Activated B cell treated with CpG ODN at 0.5 μM for 24 hours (primary cell): ENCODE results near the gene LRRC27. TPM values are rescaled to one million over a fixed set of nuclear protein-coding genes. Genes with fewer than 3 reads are reported as not detected.

Source experiments
- ATAC-seq: fragments of 200-7000 bp; cut with Tn5 transposase; one replicate; pipeline ENCODE4 v1.10.0; 2021; ENCODE audit warnings: low read depth, mild to moderate bottlenecking, moderate library complexity
- CTCF ChIA-PET: fragments of 350-600 bp; sonication (Branson Sonifier 250); formaldehyde crosslinking; loops from one replicate; lab custom pipeline; 2021; ENCODE audit warnings: antibody characterized with exemption; lab: Charles Lee
- POLR2A ChIA-PET: fragments of 350-600 bp; sonication (Branson Sonifier 250); formaldehyde crosslinking; loops from one replicate; lab custom pipeline; 2021; ENCODE audit warnings: antibody characterized with exemption; lab: Charles Lee
- DNase-seq: peaks from one replicate; pipeline ENCODE4 v3.0.0; 2022
- H3K27ac Mint-ChIP-seq: one replicate; pipeline ENCODE4 v1.8.0; 2020; ENCODE audit warnings: mixed read lengths
- H3K27me3 Mint-ChIP-seq: one replicate; pipeline ENCODE4 v1.8.0; 2021; ENCODE audit warnings: mixed read lengths
- H3K36me3 Mint-ChIP-seq: one replicate; pipeline ENCODE4 v1.8.0; 2021; ENCODE audit warnings: low read depth, mixed read lengths
- H3K4me1 Mint-ChIP-seq: one replicate; pipeline ENCODE4 v1.8.0; 2021; ENCODE audit warnings: mixed read lengths
- H3K4me3 Mint-ChIP-seq: one replicate; pipeline ENCODE4 v1.8.0; 2020; ENCODE audit warnings: mild to moderate bottlenecking, mixed read lengths
- H3K9me3 Mint-ChIP-seq: one replicate; pipeline ENCODE4 v1.8.0; 2020; ENCODE audit warnings: mixed read lengths
- intact Hi-C: fragments of 100-400 bp; cut with micrococcal nuclease; formaldehyde crosslinking; loops from one replicate; pipeline ENCODE4 v1.15.1; 2024
- total RNA-seq: library from RNA; stranded (reverse); gene quantifications from 2 replicates; pipeline ENCODE4 v1.2.3, GENCODE V29; 2022
- TF ChIP-seq, protein P1 (sequence below): fragments of 200-600 bp; IDR thresholded peaks from one replicate; pipeline ENCODE4 v1.8.0; 2022; ENCODE audit warnings: antibody characterized with exemption, mild to moderate bottlenecking

LRRC27 gene
- total RNA-seq, 1 donor from 2014 or later = 15.2 TPM

DNA sequence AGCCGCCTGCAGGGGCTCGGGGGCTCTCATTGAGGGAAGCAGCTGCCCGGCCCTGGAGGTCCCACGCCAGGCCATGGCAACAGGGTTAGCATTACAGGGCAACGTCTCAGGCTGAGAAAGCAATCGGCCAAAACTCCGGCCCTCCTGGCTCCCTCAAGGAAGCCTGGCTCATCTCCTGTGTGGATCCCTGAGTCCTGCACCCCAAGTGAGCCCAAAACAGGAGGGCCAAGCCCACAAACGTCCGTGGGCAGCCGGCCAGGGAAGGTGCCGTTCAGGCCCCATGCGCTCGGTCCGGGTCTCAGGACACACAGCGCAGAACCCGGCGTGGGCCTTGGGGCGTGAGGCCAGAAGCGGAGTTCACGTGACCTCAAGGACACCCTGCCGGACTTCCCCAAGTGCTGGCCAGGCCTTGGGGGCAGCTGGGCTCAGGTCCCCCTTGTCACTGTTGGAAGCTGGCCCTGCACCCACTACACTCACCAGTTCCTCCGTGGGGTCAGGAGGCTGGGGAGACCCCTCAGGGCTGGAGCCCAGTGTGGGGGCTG is 57.0 kb downstream of the LRRC27 start:
- ChIA-PET POLR2A (interaction anchor here (0.6 kb wide), 1 partner anchor 17 kb away, joined by 3 read pairs; no protein-coding TSS in a partner anchor), CTCF (interaction anchor here (0.9 kb wide), 1 partner anchor 54 kb away, joined by 3 read pairs; no protein-coding TSS in a partner anchor)
- no peak for DNase-seq
- no peaks in the 10 kb centered on the region for H3K36me3 Mint-ChIP-seq
- no peak for ATAC-seq
- H3K27me3 Mint-ChIP-seq = no peaks in the 10 kb centered on the region
- H3K27ac Mint-ChIP-seq = no peak overlapping the region
- no peak overlapping the region for H3K4me3 Mint-ChIP-seq
- peaks cover 15% of the 10 kb centered on the region for H3K4me1 Mint-ChIP-seq
- intact Hi-C loops = loop anchor here (1.0 to 5.0 kb wide), 4 partner anchors 33 to 248 kb away; no protein-coding TSS in a partner anchor
- TF ChIP-seq, protein P1, sequence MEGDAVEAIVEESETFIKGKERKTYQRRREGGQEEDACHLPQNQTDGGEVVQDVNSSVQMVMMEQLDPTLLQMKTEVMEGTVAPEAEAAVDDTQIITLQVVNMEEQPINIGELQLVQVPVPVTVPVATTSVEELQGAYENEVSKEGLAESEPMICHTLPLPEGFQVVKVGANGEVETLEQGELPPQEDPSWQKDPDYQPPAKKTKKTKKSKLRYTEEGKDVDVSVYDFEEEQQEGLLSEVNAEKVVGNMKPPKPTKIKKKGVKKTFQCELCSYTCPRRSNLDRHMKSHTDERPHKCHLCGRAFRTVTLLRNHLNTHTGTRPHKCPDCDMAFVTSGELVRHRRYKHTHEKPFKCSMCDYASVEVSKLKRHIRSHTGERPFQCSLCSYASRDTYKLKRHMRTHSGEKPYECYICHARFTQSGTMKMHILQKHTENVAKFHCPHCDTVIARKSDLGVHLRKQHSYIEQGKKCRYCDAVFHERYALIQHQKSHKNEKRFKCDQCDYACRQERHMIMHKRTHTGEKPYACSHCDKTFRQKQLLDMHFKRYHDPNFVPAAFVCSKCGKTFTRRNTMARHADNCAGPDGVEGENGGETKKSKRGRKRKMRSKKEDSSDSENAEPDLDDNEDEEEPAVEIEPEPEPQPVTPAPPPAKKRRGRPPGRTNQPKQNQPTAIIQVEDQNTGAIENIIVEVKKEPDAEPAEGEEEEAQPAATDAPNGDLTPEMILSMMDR = no peak
- H3K9me3 Mint-ChIP-seq = peaks cover 3% of the 10 kb centered on the region

DNA sequence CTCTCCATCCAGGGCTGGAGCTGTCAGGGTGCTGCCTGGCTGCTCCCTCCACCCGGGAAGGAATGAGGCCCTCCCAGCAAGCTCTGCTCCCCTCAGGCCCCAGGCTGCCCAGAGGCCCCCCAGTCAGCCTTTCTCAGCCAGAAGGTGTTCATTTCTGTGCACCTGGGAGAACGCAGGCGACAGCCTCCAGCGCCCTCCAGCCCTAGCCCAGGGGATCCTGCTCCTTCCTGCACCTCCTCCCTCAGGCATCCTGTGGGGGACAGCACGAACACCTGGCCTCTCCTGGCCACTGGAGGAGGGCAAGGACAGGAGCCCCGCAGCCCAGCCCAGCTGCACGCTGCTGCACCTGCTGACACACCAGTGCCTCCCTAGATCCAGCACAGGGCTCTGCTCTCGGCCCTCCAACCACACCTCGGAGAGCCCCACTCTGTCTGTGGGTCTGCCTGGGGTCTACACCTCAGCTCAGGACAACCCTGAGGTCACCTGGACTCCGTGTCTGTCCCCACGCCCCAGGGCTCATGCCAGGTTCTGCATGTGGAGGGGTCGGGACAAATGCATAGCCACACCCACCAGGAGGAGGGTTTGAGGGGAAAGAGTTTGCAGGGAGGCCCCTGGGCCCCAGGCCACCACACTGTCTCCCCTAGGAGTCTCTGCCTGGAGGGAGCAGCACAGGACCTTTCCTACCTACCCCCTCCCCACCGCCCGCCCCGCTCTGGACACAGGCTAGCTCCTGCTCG is 57.6 kb downstream of the LRRC27 start:
- ATAC-seq = no peak
- TF ChIP-seq, protein P1 = no peak
- POLR2A ChIA-PET = interaction anchor here (0.6 kb wide), 2 partner anchors 17 to 45 kb away, joined by 3 to 6 read pairs; no protein-coding TSS in a partner anchor
- CTCF ChIA-PET = interaction anchor here (0.9 kb wide), 1 partner anchor 54 kb away, joined by 3 read pairs; no protein-coding TSS in a partner anchor
- H3K4me1 Mint-ChIP-seq = peaks cover 21% of the 10 kb centered on the region
- H3K4me3 Mint-ChIP-seq = no peak overlapping the region
- H3K27me3 Mint-ChIP-seq = no peaks in the 10 kb centered on the region
- DNase-seq = no peak
- H3K9me3 Mint-ChIP-seq = peaks cover 3% of the 10 kb centered on the region
- no peak overlapping the region for H3K27ac Mint-ChIP-seq
- intact Hi-C loops = loop anchor here (5.0 kb wide), 1 partner anchor 33 kb away; no protein-coding TSS in a partner anchor
- H3K36me3 Mint-ChIP-seq = no peaks in the 10 kb centered on the region

GRCh38 chr10:132390170-132390920 is 58.4 kb downstream of the LRRC27 start:
- ChIA-PET POLR2A (interaction anchor here (0.6 to 1.1 kb wide), 2 partner anchors 32 to 44 kb away, joined by 3 to 6 read pairs; no protein-coding TSS in a partner anchor), CTCF (no interaction called here)
- Mint-ChIP-seq H3K36me3 (no peaks in the 10 kb centered on the region), H3K4me3 (no peak overlapping the region), H3K4me1 (peaks cover 29% of the 10 kb centered on the region), H3K9me3 (peaks cover 3% of the 10 kb centered on the region), H3K27ac (no peak overlapping the region), H3K27me3 (no peaks in the 10 kb centered on the region)
- no peak for DNase-seq
- ATAC-seq = no peak
- intact Hi-C loops = no loop called here
- TF ChIP-seq, protein P1 = no peak

DNA sequence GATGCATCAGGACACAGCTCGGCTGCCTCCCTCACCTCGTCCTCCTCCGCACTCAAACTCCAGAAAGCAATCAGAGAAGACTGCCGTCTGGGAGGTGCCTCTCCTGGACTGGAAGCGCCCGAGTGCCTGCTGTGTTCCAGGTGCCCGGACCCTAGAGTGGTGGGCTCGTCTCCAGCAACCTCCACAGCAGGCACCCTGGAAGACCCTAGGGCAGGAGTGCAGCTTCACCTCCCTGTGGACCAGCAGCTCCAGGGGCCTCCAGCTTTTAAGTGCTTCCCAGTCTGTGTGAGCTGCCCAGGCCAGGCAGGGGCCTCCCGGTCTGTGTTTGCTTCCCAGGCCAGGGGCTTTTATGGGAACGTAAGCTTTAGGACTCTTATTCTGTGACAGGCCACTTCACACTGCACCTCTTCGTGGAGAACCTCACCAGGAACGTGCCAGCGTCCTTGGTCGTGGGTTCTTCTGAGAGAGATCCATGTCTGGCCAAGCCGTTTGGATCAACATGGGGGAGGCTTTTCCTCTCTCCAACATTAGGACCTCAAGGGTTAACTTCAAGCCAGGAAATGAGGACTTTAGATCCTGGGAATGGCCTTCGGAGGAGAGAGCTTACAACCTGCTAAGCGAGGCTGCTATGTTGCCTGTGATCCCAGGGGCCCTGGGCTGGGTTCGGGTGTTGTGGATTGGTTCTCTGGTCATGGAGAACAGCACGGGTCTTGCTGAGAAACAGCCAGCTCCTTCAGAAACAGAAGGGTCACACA is 59.1 kb downstream of the LRRC27 start:
- H3K27ac Mint-ChIP-seq = no peak overlapping the region
- intact Hi-C loops = no loop called here
- no peaks in the 10 kb centered on the region for H3K36me3 Mint-ChIP-seq
- no peak overlapping the region for H3K4me3 Mint-ChIP-seq
- peaks cover 29% of the 10 kb centered on the region for H3K4me1 Mint-ChIP-seq
- ATAC-seq = no peak
- H3K27me3 Mint-ChIP-seq = no peaks in the 10 kb centered on the region
- POLR2A ChIA-PET = interaction anchor here (1.1 kb wide), 2 partner anchors 32 to 34 kb away, joined by 3 read pairs; no protein-coding TSS in a partner anchor
- peaks cover 3% of the 10 kb centered on the region for H3K9me3 Mint-ChIP-seq
- CTCF ChIA-PET = interaction anchor here (0.6 kb wide), 1 partner anchor 245 kb away, joined by 4 read pairs; no protein-coding TSS in a partner anchor
- no peak for DNase-seq
- TF ChIP-seq, protein P1 = no peak
